ENCODE measurements around the gene PXK.

DNA sequence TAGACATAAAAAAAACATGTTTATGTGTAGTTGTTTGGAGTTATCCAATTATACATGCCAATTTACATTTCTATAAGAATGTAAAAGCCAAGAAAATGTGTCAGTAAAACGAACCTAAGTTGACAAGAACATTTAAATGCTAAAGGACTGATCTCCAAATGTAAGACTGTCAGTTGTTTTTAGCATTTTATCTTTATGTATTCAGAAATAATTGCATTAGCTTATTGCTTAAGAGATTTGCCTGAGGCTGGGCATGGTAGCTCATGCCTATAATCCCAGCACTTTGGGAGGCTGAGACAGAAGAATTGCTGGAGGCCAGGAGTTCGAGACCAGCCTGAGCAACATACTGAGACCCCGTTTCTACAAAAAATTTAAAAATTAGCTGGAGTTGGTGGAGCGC, 26.9 kb downstream of the PXK start:
- TF ChIP-seq, protein P1, sequence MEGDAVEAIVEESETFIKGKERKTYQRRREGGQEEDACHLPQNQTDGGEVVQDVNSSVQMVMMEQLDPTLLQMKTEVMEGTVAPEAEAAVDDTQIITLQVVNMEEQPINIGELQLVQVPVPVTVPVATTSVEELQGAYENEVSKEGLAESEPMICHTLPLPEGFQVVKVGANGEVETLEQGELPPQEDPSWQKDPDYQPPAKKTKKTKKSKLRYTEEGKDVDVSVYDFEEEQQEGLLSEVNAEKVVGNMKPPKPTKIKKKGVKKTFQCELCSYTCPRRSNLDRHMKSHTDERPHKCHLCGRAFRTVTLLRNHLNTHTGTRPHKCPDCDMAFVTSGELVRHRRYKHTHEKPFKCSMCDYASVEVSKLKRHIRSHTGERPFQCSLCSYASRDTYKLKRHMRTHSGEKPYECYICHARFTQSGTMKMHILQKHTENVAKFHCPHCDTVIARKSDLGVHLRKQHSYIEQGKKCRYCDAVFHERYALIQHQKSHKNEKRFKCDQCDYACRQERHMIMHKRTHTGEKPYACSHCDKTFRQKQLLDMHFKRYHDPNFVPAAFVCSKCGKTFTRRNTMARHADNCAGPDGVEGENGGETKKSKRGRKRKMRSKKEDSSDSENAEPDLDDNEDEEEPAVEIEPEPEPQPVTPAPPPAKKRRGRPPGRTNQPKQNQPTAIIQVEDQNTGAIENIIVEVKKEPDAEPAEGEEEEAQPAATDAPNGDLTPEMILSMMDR (IDR thresholded peaks at IDR 0.05; ENCODE audit: low read depth, low read length) = no peak
- TF ChIP-seq, protein P2, sequence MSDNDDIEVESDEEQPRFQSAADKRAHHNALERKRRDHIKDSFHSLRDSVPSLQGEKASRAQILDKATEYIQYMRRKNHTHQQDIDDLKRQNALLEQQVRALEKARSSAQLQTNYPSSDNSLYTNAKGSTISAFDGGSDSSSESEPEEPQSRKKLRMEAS (IDR thresholded peaks at IDR 0.05; ENCODE audit: low read depth, low read length) = no peak
